Activated B cell treated with CpG ODN at 0.5 μM for 24 hours (primary cell): Measurements from ENCODE around the gene GPR142. TPM values are rescaled to one million over a fixed set of nuclear protein-coding genes. Genes with fewer than 3 reads are reported as not detected.
A peak's percentile ranks its signal among the peaks of the same experiment; 100 is the strongest.

Source experiments
- ATAC-seq: fragments of 200-7000 bp; cut with Tn5 transposase; one replicate; pipeline ENCODE4 v1.10.0; 2021; ENCODE audit warnings: low read depth, mild to moderate bottlenecking, moderate library complexity
- CTCF ChIA-PET: fragments of 350-600 bp; sonication (Branson Sonifier 250); formaldehyde crosslinking; loops from one replicate; lab custom pipeline; 2021; ENCODE audit warnings: antibody characterized with exemption; lab: Charles Lee
- POLR2A ChIA-PET: fragments of 350-600 bp; sonication (Branson Sonifier 250); formaldehyde crosslinking; loops from one replicate; lab custom pipeline; 2021; ENCODE audit warnings: antibody characterized with exemption; lab: Charles Lee
- DNase-seq: peaks from one replicate; pipeline ENCODE4 v3.0.0; 2022
- H3K27ac Mint-ChIP-seq: one replicate; pipeline ENCODE4 v1.8.0; 2020; ENCODE audit warnings: mixed read lengths
- H3K27me3 Mint-ChIP-seq: one replicate; pipeline ENCODE4 v1.8.0; 2021; ENCODE audit warnings: mixed read lengths
- H3K36me3 Mint-ChIP-seq: one replicate; pipeline ENCODE4 v1.8.0; 2021; ENCODE audit warnings: low read depth, mixed read lengths
- H3K4me1 Mint-ChIP-seq: one replicate; pipeline ENCODE4 v1.8.0; 2021; ENCODE audit warnings: mixed read lengths
- H3K4me3 Mint-ChIP-seq: one replicate; pipeline ENCODE4 v1.8.0; 2020; ENCODE audit warnings: mild to moderate bottlenecking, mixed read lengths
- H3K9me3 Mint-ChIP-seq: one replicate; pipeline ENCODE4 v1.8.0; 2020; ENCODE audit warnings: mixed read lengths
- CTCF ChIP-seq: fragments of 200-600 bp; IDR thresholded peaks from one replicate; pipeline ENCODE4 v1.8.0; 2022; ENCODE audit warnings: antibody characterized with exemption, mild to moderate bottlenecking
- intact Hi-C: fragments of 100-400 bp; cut with micrococcal nuclease; formaldehyde crosslinking; loops from one replicate; pipeline ENCODE4 v1.15.1; 2024
- total RNA-seq: library from RNA; stranded (reverse); gene quantifications from 2 replicates; pipeline ENCODE4 v1.2.3, GENCODE V29; 2022

Gene GPR142
- total RNA-seq, result not detected in 2 replicates

GRCh38 chr17:74367206-74367605 lies at the start of gene GPR142:
GPR142 (plus strand) TSS chr17:74367506; CDS start chr17:74369541, 2,035 bp downstream.
- CTCF ChIA-PET, result interaction anchor here (0.9 to 5.5 kb wide), 9 partner anchors 12 to 280 kb away, joined by 3 to 55 read pairs (median 4); partner anchors contain the start of gene CD300LB
- DNase-seq (no peak), ATAC-seq (no peak)
- H3K9me3 Mint-ChIP-seq, result no peaks in the 10 kb centered on the region
- H3K36me3 Mint-ChIP-seq, result no peaks in the 10 kb centered on the region
- peaks cover 17% of the 10 kb centered on the region for H3K27me3 Mint-ChIP-seq
- peaks cover 14% of the 10 kb centered on the region for H3K4me1 Mint-ChIP-seq
- H3K27ac Mint-ChIP-seq, result no peak within 1 kb of the TSS
- intact Hi-C loops, result no loop called here
- POLR2A ChIA-PET, result interaction anchor here (0.6 to 0.9 kb wide), 2 partner anchors 165 to 1902 kb away, joined by 3 to 15 read pairs; no protein-coding TSS in a partner anchor
- H3K4me3 Mint-ChIP-seq, result no peak within 1 kb of the TSS
- TF ChIP-seq CTCF, result no peak

GRCh38 chr17:74318391-74318790 lies 48.9 kb upstream of the GPR142 start:
- Mint-ChIP-seq H3K4me1 (no peaks in the 10 kb centered on the region), H3K27me3 (peaks cover 26% of the 10 kb centered on the region), H3K36me3 (no peaks in the 10 kb centered on the region), H3K9me3 (no peaks in the 10 kb centered on the region), H3K27ac (no peak overlapping the region), H3K4me3 (no peak overlapping the region)
- DNase-seq, result no peak
- no peak for ATAC-seq
- CTCF ChIA-PET, result no interaction called here
- POLR2A ChIA-PET, result no interaction called here
- intact Hi-C loops, result no loop called here
- no peak for TF ChIP-seq CTCF

- intact Hi-C loops, result no loop called here
- TF ChIP-seq CTCF, result no peak
- H3K4me3 Mint-ChIP-seq, result no peak overlapping the region
- H3K36me3 Mint-ChIP-seq, result no peaks in the 10 kb centered on the region
- DNase-seq (no peak), ATAC-seq (no peak)
- ChIA-PET CTCF (no interaction called here), POLR2A (no interaction called here)
- no peaks in the 10 kb centered on the region for H3K9me3 Mint-ChIP-seq
- H3K27me3 Mint-ChIP-seq, result peaks cover 50% of the 10 kb centered on the region
- H3K4me1 Mint-ChIP-seq, result peaks cover 9% of the 10 kb centered on the region
- no peak overlapping the region for H3K27ac Mint-ChIP-seq
These were observed 42.8 kb upstream of the GPR142 start for GRCh38 chr17:74324521-74324920.

GRCh38 chr17:74325376-74325742 lies 41.9 kb upstream of the GPR142 start:
- TF ChIP-seq CTCF, result no peak
- DNase-seq (no peak), ATAC-seq (no peak)
- Mint-ChIP-seq H3K4me3 (no peak overlapping the region), H3K4me1 (peaks cover 9% of the 10 kb centered on the region), H3K9me3 (no peaks in the 10 kb centered on the region), H3K36me3 (no peaks in the 10 kb centered on the region), H3K27ac (no peak overlapping the region), H3K27me3 (peaks cover 45% of the 10 kb centered on the region)
- intact Hi-C loops, result no loop called here
- CTCF ChIA-PET, result no interaction called here
- POLR2A ChIA-PET, result no interaction called here

- H3K9me3 Mint-ChIP-seq, result no peaks in the 10 kb centered on the region
- peak; percentile 66 for ATAC-seq
- no peak for DNase-seq
- no peak within 1 kb of the TSS for H3K4me3 Mint-ChIP-seq
- no peak for TF ChIP-seq CTCF
- ChIA-PET POLR2A (no interaction called here), CTCF (no interaction called here)
- peaks cover 9% of the 10 kb centered on the region for H3K4me1 Mint-ChIP-seq
- intact Hi-C loops, result no loop called here
- H3K27ac Mint-ChIP-seq, result no peak within 1 kb of the TSS
- H3K27me3 Mint-ChIP-seq, result peaks cover 47% of the 10 kb centered on the region
- no peaks in the 10 kb centered on the region for H3K36me3 Mint-ChIP-seq
These were observed 41.4 kb upstream of the GPR142 start, which contains the start of gene KIF19 for GRCh38 chr17:74325743-74326379. KIF19 (plus strand) TSS chr17:74326226; CDS start chr17:74326350, 124 bp downstream.
